ENCODE data around the gene GALE. TPM values are rescaled to one million over a fixed set of nuclear protein-coding genes. Genes with fewer than 3 reads are reported as not detected.
"Not testable (repeated sequence)": the region's sequence is repeated elsewhere in the genome, so short reads cannot be mapped to it uniquely, and the experiment has no call there.

GALE gene
- total and polyA plus RNA-seq, 2 donors (not counting 3 experiments of a cell fraction or from before 2014, with no cell fraction given), result 42.9 to 64.7 TPM

- H3K27ac ChIP-seq (ENCODE audit: insufficient read depth, low read depth, low read length); POLR2A ChIA-PET; dilution Hi-C loops (cut with MboI; ENCODE audit: extremely low pct_ligation_motif_present, low sequenced_read_pairs); H3K9ac ChIP-seq (replicated peaks; ENCODE audit: extremely low read depth, insufficient read depth, low read length); H3K36me3 ChIP-seq (ENCODE audit: control insufficient read depth in 2 of 2, extremely low read depth in 1 of 2, insufficient read depth in 2 of 2, low read length in 2 of 2); H3K27me3 ChIP-seq (ENCODE audit: control insufficient read depth in 2 of 2, insufficient read depth in 2 of 2, low read length in 2 of 2); DNase-seq (ENCODE audit: low read depth, low spot score); H3K79me2 ChIP-seq (ENCODE audit: control insufficient read depth, insufficient read depth, low read length); H3K4me3 ChIP-seq (replicated peaks in 1 of 3; ENCODE audit: insufficient read depth in 1 of 3, low read depth in 1 of 3, low read length in 3 of 3); BruUV-seq (replicated peaks); H3K9me1 ChIP-seq (replicated peaks; ENCODE audit: control insufficient read depth, extremely low read depth, insufficient read depth, low read length); H4K20me1 ChIP-seq (replicated peaks; ENCODE audit: control insufficient read depth, extremely low read depth, insufficient read depth, low read length); FAIRE-seq; H3K4me2 ChIP-seq (ENCODE audit: insufficient read depth, low read length); H3K9me3 ChIP-seq (replicated peaks; ENCODE audit: control insufficient read depth, insufficient read depth, low read length); H2AFZ ChIP-seq (ENCODE audit: low read depth, low read length): not testable (repeated sequence)
- intact Hi-C loops (cut with micrococcal nuclease), result loop anchor here (5.0 kb wide), 1 partner anchor 246 kb away; the partner anchor contains the start of gene ID3
- H3K4me1 ChIP-seq (ENCODE audit: control insufficient read depth, extremely low read depth, insufficient read depth, low read length), result peaks cover 15% of the 10 kb centered on the region
- CTCF ChIA-PET, result interaction anchor here (0.9 to 2.1 kb wide), 6 partner anchors 8 to 186 kb away, joined by 3 to 6 read pairs (median 4); partner anchors contain the start of genes HMGCL and PITHD1
Measured at GRCh38 chr1:23802809-23803342, 2.3 kb upstream of the GALE start.

GRCh38 chr1:23801876-23802275 is 1.3 kb upstream of the GALE start:
- H3K4me1 ChIP-seq (ENCODE audit: control insufficient read depth, extremely low read depth, insufficient read depth, low read length), result peaks cover 15% of the 10 kb centered on the region
- dilution Hi-C loops (cut with MboI; ENCODE audit: extremely low pct_ligation_motif_present, low sequenced_read_pairs) (no loop called here), intact Hi-C loops (cut with micrococcal nuclease) (loop anchor here (2.0 to 5.0 kb wide), 2 partner anchors 157 to 245 kb away; partner anchors contain the start of genes ID3 and PNRC2)
- H3K4me2 ChIP-seq (ENCODE audit: insufficient read depth, low read length), result no peak overlapping the region
- FAIRE-seq, result no peak
- no peak for DNase-seq (ENCODE audit: low read depth, low spot score)
- no peaks in the 10 kb centered on the region for H4K20me1 ChIP-seq (replicated peaks; ENCODE audit: control insufficient read depth, extremely low read depth, insufficient read depth, low read length)
- no peak overlapping the region for H2AFZ ChIP-seq (ENCODE audit: low read depth, low read length)
- H3K9ac ChIP-seq (replicated peaks; ENCODE audit: extremely low read depth, insufficient read depth, low read length), result no peak overlapping the region
- no peak for TF ChIP-seq EZH2 (IDR thresholded peaks at IDR 0.05; ENCODE audit: borderline replicate concordance, low read depth, low read length, severe bottlenecking)
- TF ChIP-seq JUN (IDR thresholded peaks at IDR 0.05; ENCODE audit: borderline replicate concordance, insufficient read depth, insufficient read length, low read depth), result no peak
- TF ChIP-seq, protein P1, sequence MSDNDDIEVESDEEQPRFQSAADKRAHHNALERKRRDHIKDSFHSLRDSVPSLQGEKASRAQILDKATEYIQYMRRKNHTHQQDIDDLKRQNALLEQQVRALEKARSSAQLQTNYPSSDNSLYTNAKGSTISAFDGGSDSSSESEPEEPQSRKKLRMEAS (IDR thresholded peaks at IDR 0.05; ENCODE audit: insufficient read depth, insufficient read length), result no peak
- TF ChIP-seq FOS (IDR thresholded peaks at IDR 0.05; ENCODE audit: borderline replicate concordance, insufficient read depth, low read length), result no peak
- no peak for TF ChIP-seq GATA2 (IDR thresholded peaks at IDR 0.05; ENCODE audit: insufficient read depth, insufficient read length, low read depth, low read length)
- H3K27me3 ChIP-seq (ENCODE audit: control insufficient read depth in 2 of 2, insufficient read depth in 2 of 2, low read length in 2 of 2), result no peaks in the 10 kb centered on the region
- no TSS peak for BruUV-seq (replicated peaks)
- H3K4me3 ChIP-seq (replicated peaks in 1 of 3; ENCODE audit: insufficient read depth in 1 of 3, low read depth in 1 of 3, low read length in 3 of 3), result no peak overlapping the region
- no peaks in the 10 kb centered on the region for H3K9me1 ChIP-seq (replicated peaks; ENCODE audit: control insufficient read depth, extremely low read depth, insufficient read depth, low read length)
- H3K27ac ChIP-seq (ENCODE audit: insufficient read depth, low read depth, low read length), result no peak overlapping the region
- no peaks in the 10 kb centered on the region for H3K79me2 ChIP-seq (ENCODE audit: control insufficient read depth, insufficient read depth, low read length)
- ChIA-PET POLR2A (interaction anchor here (1.6 kb wide), 1 partner anchor 24 kb away, joined by 3 read pairs; the partner anchor contains the start of gene PITHD1), CTCF (interaction anchor here (1.0 to 2.1 kb wide), 7 partner anchors 9 to 115 kb away, joined by 3 to 8 read pairs (median 5); partner anchors contain the start of genes HMGCL and PITHD1)
- H3K9me3 ChIP-seq (replicated peaks; ENCODE audit: control insufficient read depth, insufficient read depth, low read length), result no peaks in the 10 kb centered on the region
- H3K36me3 ChIP-seq (ENCODE audit: control insufficient read depth in 2 of 2, extremely low read depth in 1 of 2, insufficient read depth in 2 of 2, low read length in 2 of 2), result peaks cover 0 to 14% of the 10 kb centered on the region in 2 experiments

All from endothelial cell of umbilical vein (primary cell).